ENCODE measurements around the gene SDSL.

SDSL gene

GRCh38 chr12:113452458-113452857 lies 30.3 kb downstream of the SDSL start:
- DNase-seq: no peak

GRCh38 chr12:113453330-113453729 lies 31.1 kb downstream of the SDSL start:
- DNase-seq: no peak

DNA sequence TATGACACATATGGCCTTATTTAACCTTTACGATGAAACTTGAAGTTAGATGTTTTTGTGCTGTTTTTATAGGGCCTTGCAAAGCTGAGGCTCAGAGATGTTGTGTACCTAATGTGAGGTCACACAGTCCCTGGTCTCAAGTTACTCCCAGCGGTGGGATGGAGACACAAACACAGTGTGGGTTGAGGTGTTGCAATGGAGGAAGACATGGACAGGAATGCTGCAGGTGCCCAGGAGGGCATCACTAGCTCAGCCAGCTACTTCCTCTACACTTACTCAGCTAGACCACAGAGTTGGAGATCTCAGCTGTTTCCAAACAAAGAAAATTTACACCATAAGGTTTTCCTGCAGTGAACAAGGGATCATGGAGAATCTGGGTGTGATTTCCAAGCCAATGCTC lies 34.0 kb downstream of the SDSL start:
- no peak for DNase-seq

GRCh38 chr12:113456761-113457160 lies 34.6 kb downstream of the SDSL start:
- no peak for DNase-seq

DNA sequence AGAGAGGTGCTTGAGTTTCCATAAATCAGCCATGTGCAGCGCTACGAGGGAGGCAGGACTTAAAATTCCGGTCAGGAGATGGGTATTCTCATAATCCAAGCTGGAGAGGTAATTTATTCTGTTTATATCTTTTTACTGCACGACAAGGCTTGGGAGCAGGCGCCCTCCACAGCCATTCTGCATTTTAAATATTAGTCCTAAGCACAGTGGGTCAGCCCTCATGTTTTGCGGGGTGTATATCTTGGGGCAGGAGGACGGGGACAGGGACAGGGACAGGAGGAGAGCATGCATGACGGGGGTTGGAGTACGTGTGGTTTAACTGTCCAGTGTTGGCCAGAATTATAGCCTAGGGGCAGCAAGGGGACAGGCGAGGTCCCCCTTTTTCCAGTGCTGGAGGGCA lies 35.0 kb downstream of the SDSL start:
- no peak for DNase-seq

GRCh38 chr12:113457710-113458109 lies 35.5 kb downstream of the SDSL start:
- no peak for DNase-seq

DNA sequence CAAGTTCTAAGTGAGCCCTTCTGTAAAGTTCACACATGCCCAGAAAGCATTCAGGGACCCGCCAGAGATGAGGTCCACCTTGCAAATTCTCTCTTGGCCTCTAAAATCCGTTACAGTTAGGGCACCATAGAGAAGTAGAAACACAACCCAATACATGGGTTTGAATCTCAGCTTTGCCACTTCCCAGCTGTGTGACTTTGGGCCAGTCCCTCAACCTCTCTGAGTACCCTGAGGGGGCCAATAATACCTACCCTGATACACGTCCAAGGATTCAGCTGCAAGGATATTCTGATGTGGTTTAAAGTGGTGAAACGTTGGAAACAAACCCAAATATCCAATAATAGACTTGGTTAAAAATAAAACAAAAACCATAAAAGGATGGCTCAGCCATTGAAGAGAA lies 37.8 kb downstream of the SDSL start:
- DNase-seq: no peak

DNA sequence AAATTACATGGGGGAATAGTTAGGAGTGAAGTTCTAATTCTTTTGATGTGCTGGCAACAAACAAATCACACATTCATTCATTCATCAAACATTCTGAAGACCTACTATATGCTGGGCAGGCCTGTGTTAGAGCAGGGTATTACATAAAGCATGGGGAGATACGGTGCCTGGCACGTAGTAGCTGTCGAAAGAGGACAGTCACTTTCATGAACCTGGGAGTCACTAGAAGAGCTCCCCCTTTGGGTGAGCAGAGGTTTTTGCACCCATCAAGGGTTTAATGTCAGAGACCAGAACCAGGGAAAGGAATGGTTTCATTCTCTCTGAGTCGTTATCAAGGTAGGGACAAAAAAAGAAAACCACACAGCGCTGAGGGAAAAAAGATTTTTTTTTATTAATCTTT lies 39.5 kb downstream of the SDSL start:
- DNase-seq: no peak

- peak; percentile 29 for DNase-seq
These were observed 40.1 kb downstream of the SDSL start for GRCh38 chr12:113462117-113462774.

GRCh38 chr12:113462998-113463745 lies 41.0 kb downstream of the SDSL start:
- no peak for DNase-seq

DNA sequence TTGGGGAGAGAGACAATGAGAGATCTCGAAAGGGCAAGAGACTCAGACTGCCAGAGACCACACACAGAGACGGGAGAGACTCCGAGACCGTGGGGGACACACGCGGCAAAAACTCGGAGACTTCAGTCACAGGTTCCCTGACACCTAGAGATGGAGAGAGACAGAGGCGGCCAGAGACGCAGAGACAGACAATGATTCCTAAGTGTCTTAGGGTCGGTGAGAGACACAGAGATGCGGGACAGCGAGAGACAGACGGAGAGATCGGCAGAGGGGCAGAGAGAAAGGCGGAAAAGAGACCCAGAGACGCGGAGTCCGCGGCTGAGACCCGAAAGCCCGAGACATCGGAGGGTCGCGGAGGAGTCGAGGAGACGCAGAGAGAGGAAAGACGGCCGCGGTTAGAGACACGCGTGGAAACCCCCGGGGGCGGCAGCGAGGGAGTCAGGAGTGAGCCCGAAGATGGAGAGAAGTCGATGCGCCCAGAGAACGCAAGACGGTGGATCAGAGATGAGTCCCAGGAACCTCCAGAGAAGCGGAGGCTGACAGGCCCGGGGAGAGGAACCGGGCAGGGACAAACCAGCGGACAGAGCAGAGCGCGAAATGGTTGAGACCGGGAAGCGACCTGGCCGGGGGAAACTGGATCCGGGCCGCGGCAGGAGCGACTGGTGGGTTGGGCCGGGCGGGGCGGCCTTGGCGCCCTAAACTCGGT lies 41.7 kb downstream of the SDSL start:
- DNase-seq: no peak

- no peak for DNase-seq
These were observed 42.2 kb downstream of the SDSL start for GRCh38 chr12:113464452-113464775.

DNA sequence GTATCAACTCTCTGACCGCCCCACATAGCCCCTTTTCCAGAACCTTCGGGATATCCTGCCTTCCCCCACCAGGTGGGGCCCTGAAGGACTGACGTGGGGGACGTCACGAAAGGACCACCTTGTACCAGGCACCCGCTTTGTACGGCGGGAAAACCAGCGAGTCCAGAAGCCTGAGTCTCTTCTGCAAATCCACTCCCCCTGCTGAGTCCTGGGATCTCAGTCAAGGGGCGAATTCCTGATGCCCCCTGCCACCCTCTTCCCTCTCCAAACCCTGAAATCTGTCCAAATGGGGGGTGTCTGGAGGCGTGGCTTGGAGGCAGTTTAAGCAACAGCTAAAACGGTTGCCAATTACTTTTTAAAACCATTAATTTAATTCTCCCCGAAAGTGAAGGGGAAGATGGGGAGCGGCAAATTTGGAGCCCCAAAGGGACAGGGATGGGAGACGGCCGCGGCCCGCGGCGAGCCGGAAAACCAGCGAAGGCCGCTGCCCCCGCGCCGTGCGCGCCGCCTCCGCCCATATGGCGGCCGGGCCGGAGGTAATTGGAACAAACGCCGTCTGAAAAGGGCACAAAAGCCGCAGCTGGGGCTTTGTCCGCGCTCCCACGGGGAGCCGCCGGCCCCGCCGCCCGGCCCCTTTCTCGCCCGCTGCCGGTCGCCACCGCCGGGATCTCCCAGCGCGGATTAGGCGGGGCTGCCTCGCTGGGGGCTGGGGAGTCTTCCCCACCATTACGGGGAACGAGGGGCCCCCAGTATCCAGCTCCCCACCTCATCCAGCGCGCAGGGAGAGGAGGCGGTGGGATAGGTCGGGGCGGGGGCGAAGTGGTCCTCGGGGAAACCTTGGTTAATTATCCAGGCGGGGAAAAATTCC lies 42.9 kb downstream of the SDSL start:
- DNase-seq: no peak

GRCh38 chr12:113465808-113466453 lies 43.8 kb downstream of the SDSL start:
- DNase-seq: no peak

GRCh38 chr12:113466454-113467141 lies 44.4 kb downstream of the SDSL start:
- DNase-seq: no peak

DNA sequence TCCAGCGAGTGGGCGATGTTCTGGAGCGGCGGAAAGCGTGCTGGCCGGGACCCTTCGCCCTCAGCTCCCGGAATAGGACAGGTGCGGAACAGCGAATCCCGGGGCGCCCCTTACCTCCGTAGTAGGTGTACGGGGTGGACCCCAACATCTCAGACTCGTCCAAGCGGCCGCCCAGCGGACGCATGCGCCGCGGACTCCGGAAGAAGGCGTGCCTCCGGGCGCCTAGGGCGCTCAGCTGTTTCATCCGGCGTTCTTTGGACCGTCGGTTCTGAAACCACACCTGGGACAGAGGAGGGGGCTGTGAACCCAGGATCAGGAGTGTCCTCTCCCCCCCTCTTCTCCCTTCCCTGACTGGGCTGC lies 44.9 kb downstream of the SDSL start:
- no peak for DNase-seq

DNA sequence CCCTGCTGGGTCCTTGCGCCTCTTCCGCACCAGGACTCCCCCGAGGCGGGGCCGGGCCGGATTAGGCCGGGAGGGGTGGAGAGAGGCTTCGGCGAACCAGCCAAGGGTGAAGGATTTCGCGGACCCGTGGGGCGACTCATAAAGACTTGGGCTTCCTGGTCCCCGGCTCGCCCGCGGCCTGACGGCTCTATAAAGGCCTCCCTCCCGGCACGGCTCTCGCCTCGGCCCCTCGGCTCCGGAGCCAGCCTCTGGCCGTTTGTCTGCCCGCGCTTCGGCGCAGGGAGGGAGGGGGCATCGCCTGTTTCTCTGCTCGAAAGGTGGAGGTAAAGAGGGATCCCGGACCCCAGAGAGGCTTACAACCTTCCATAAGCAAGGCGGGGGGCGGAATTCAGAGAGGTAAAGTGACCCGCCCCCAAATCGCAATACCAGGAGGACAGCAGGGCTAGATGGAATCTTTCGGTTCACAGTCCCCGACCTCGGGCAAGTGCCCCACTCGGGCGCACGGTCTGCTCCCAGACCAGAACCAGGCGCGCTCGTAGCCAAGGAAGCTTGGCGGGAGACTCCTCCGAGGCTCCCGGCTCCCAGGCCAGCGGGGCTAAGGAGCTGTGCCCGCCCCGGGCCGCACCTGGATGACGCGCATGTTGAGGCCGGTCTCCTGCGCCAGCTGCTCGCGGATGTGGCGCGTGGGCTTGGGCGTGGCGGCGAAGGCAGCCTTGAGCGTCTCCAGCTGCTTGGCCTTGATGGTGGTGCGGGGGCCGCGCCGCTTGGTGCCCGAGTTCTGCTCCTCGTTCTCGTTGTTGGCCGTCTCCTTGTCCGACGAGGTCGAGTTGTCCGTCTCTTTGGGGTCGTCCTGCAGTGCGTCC lies 45.6 kb downstream of the SDSL start:
- no peak for DNase-seq

DNA sequence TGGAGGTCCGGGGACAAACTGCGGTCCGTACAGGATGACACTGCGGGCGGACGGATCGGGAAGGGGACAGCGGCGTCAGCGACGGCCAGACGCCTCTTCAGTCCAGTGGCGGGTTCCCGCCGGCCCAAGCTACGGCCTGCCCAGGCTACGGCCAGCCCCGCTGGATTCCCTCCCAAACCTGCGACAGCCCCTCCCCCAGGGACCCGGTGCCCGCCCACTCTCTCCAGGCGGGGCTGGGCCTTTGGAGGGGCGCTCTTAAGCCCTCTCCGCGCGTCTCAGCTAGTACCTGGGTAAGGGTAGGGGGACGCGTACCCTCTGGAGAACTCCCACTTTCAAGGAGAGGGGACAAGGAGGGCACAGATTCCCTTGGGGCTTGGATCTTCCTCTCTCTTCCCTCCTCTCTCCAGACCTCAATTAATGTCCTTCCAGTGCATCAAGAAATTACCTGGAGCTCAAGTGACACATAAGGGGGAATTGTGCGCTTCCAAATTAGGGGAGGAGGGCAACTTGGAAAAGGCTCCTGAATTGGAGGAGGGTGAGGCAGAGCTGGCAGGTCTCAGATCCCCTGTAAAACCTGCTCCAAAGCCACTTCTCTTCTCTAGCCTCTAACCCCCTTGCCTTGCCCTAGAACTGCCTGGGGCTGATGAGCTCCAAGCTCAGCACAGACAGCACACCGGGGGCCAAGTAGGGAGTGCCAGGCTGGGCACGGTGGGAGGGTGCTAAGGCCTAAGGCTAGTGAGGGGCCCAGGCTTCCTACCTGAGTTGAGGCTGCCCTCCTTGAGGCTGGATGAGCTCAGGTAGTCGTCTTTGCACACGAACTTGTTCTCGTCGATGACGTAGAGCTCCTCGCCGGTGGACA lies 46.4 kb downstream of the SDSL start:
- DNase-seq: no peak

DNA sequence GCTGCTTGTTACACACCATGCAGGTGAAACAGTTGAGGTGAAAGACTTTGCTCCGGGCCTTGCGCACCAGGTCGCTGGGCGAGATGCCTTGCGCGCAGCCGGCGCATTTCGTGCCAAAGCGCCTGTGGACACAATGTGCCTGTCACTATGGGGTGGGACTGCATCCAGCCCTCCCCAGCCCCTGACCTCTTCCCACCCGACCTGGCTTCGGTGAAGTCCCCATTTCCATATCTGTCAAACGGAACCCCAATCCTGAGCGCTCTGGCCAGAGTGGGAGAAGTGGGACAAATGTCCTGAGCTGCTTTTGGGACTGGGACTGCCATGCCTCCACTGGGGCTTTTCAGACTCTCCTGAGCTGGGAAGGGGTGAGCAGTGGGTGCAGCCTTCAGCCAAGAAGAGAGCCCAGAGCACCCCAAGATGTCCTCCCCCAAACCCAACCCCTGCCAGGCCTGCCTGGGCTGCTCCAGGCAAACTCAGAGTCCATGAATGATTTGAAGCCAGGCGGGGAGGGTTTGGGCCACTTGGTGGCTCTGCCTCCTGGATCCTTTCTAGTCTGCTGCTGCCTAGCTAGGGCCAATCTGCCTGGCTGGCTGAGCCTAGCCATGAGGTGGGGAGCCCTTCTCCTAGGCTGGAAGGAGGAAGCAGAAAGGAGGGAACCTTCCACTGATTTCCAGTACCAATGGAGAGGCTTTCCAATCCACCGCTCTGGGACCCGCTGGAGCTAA lies 47.2 kb downstream of the SDSL start:
- DNase-seq: no peak

All from amniotic stem cell (primary cell).